HepG2 (cell line): ENCODE data around the gene UBE2L6. TPM values are rescaled to one million over a fixed set of nuclear protein-coding genes. Genes with fewer than 3 reads are reported as not detected.

ENCODE experiments used
- ATAC-seq: fragments of 200-7000 bp; cut with Tn5 transposase; 3 replicates; pipeline ENCODE4 v1.9.1; 2020; ENCODE audit warnings: mild to moderate bottlenecking, moderate library complexity
- BruUV-seq: library from RNA; stranded (reverse); fragments of 400-500 nt; replicated peaks from 2 replicates; lab custom pipeline; 2021; lab: Mats Ljungman, UMichigan
- CTCF ChIA-PET: fragments of 300-600 bp; formaldehyde crosslinking; extraction: SDS; loops from one replicate; lab custom pipeline; 2021; ENCODE audit warnings: low total read pairs, inconsistent platforms, low intra/inter-chr PET ratio; lab: Yijun Ruan, JAX
- POLR2A ChIA-PET: fragments of 350-600 bp; sonication (Branson Sonifier 250); formaldehyde crosslinking; loops from one replicate; lab custom pipeline; 2020; ENCODE audit warnings: antibody characterized with exemption, inconsistent platforms; lab: Yijun Ruan, JAX
- DNase-seq: peaks from one replicate; pipeline ENCODE4 v3.0.0-alpha.2; 2015; ENCODE audit warnings: low spot score
- FAIRE-seq: peaks from 3 replicates; lab custom pipeline; 2011; peaks lifted over from hg19 to GRCh38; lab: Jason Lieb, UNC
- H2AFZ ChIP-seq: one replicate; pipeline ENCODE4 v1.6.1; 2011; ENCODE audit warnings: low read length, inconsistent platforms
- H3K27ac ChIP-seq: fragments of 300-600 bp; 3 replicates; pipeline ENCODE4 v1.8.0; 2011; ENCODE audit warnings: mixed run types, mild to moderate bottlenecking, mixed read lengths, low read length, inconsistent platforms; ENCODE audit not compliant: insufficient read depth; ENCODE audit errors: extremely low read length
- H3K27me3 ChIP-seq, 2 experiments: fragments of 200-600 bp in 1 of 2; 2 replicates in 1 of 2; 3 replicates in 1 of 2; pipeline versions ENCODE4 v1.6.0 to v1.8.0; 2011; ENCODE audit warnings: low read length in 2 of 2, mild to moderate bottlenecking in 2 of 2, moderate library complexity in 2 of 2, inconsistent platforms in 1 of 2; ENCODE audit not compliant: insufficient read depth in 2 of 2, control insufficient read depth in 1 of 2
- H3K36me3 ChIP-seq, 2 experiments: fragments of 200-600 bp in 1 of 2; replicated peaks in 1 of 2; 2 replicates in 1 of 2; 3 replicates in 1 of 2; pipeline versions ENCODE4 v1.5.1 to v1.8.0; 2011; ENCODE audit warnings: low read length in 2 of 2, inconsistent platforms in 1 of 2; ENCODE audit not compliant: insufficient read depth in 2 of 2, control insufficient read depth in 1 of 2
- H3K4me1 ChIP-seq: 2 replicates; pipeline ENCODE4 v1.5.1; 2012; ENCODE audit warnings: low read length, inconsistent platforms; ENCODE audit not compliant: insufficient read depth
- H3K4me2 ChIP-seq: 2 replicates; pipeline ENCODE4 v1.6.0; 2011; ENCODE audit warnings: low read depth, low read length, inconsistent platforms
- H3K4me3 ChIP-seq, 3 experiments: fragments of 200-600 bp in 1 of 3; sonication (generic), shearing (Covaris generic) in 1 of 3; replicated peaks in 1 of 3; 2 replicates each; pipeline ENCODE4 v1.5.1; 2011 to 2016; ENCODE audit warnings: low read length in 3 of 3, inconsistent platforms in 2 of 3, low read depth in 2 of 3, mild to moderate bottlenecking in 2 of 3, control low read depth in 1 of 3, mixed read lengths in 1 of 3; ENCODE audit not compliant: insufficient read depth in 1 of 3
- H3K79me2 ChIP-seq: one replicate; pipeline ENCODE4 v1.6.1; 2011; ENCODE audit warnings: low read length, inconsistent platforms; ENCODE audit not compliant: insufficient read depth
- H3K9ac ChIP-seq: 2 replicates; pipeline ENCODE4 v1.6.0; 2011; ENCODE audit warnings: mild to moderate bottlenecking, low read depth, low read length, inconsistent platforms; ENCODE audit not compliant: insufficient read depth
- H3K9me3 ChIP-seq: 2 replicates; pipeline ENCODE4 v1.5.1; 2012; ENCODE audit warnings: mild to moderate bottlenecking, low read length
- H4K20me1 ChIP-seq: 2 replicates; pipeline ENCODE4 v1.6.0; 2011; ENCODE audit warnings: inconsistent platforms, mild to moderate bottlenecking, low read length, moderate library complexity; ENCODE audit not compliant: insufficient read depth
- ATRX ChIP-seq: sonication (generic); formaldehyde crosslinking; IDR thresholded peaks from 2 replicates; pipeline ENCODE4 v1.4.0; 2020; ENCODE audit warnings: missing genetic modification reagents, borderline replicate concordance
- CBX1 ChIP-seq: IDR thresholded peaks from one replicate; pipeline ENCODE4 v1.6.1; 2016; ENCODE audit warnings: antibody characterized with exemption, low read depth
- HDAC1 ChIP-seq: sonication (generic); formaldehyde crosslinking; IDR thresholded peaks from 2 replicates; pipeline ENCODE4 v1.5.1; 2020; ENCODE audit warnings: mild to moderate bottlenecking, missing genetic modification reagents
- RARA ChIP-seq: IDR thresholded peaks from 2 replicates; pipeline ENCODE4 v1.6.1; 2016; ENCODE audit warnings: missing genetic modification reagents, missing compliant biosample characterization
- SOX6 ChIP-seq, 2 experiments: fragments of 450-650 bp in 1 of 2; sonication (generic) in 1 of 2; formaldehyde crosslinking in 1 of 2; IDR thresholded peaks; 2 replicates each; pipeline versions ENCODE4 v1.4.0 to v1.6.1; 2017 to 2020; ENCODE audit warnings: antibody characterized with exemption in 1 of 2, mild to moderate bottlenecking in 1 of 2, missing genetic modification reagents in 1 of 2
- ZEB1 ChIP-seq: IDR thresholded peaks from 2 replicates; pipeline ENCODE4 v1.6.1; 2012; ENCODE audit warnings: mild to moderate bottlenecking, low read depth, inconsistent platforms; ENCODE audit not compliant: insufficient replicate concordance
- ZFX ChIP-seq: sonication (generic); formaldehyde crosslinking; IDR thresholded peaks from 2 replicates; pipeline ENCODE4 v1.4.0; 2020; ENCODE audit warnings: mild to moderate bottlenecking, low read depth, missing genetic modification reagents, moderate library complexity
- ZNF207 ChIP-seq: fragments of 450-650 bp; IDR thresholded peaks from 2 replicates; pipeline ENCODE4 v1.6.1; 2016; ENCODE audit warnings: antibody characterized with exemption, borderline replicate concordance
- ZNF282 ChIP-seq: fragments of 450-650 bp; IDR thresholded peaks from 2 replicates; pipeline ENCODE4 v1.6.1; 2018; ENCODE audit not compliant: partially characterized antibody
- ZNF367 ChIP-seq: sonication (generic); formaldehyde crosslinking; IDR thresholded peaks from 2 replicates; pipeline ENCODE4 v1.4.0; 2020; ENCODE audit warnings: missing genetic modification reagents, borderline replicate concordance
- WGBS: methylation state at CpG from one replicate; pipeline ENCODE4 v1.1.6; 2017; ENCODE audit warnings: low lambda C conversion rate; 5-methylcytosine and 5-hydroxymethylcytosine counted together
- in situ Hi-C: cut with HindIII; loops from 2 replicates; pipeline ENCODE4 v1.10.0; 2017; ENCODE audit warnings: low pct_unique_long_range_greater_than_20kb; ENCODE audit not compliant: extremely low pct_ligation_motif_present
- intact Hi-C: fragments of 100-400 bp; cut with micrococcal nuclease; formaldehyde crosslinking; loops from one replicate; pipeline ENCODE4 v1.10.0; 2022; ENCODE audit not compliant: unreplicated experiment
- polyA plus RNA-seq, 8 experiments: library from polyadenylated mRNA; depleted of rRNA in 3 of 8; stranded (reverse) in 7 of 8; unstranded in 1 of 8; fragments of >200 nt; fragmentation: Illumina TruSeq in 4 of 8; extraction: Trizol in 4 of 8; gene quantifications; 2 replicates each; pipeline versions ENCODE4 v1.2.1 to v1.2.3, GENCODE V29; 2011 to 2016; ENCODE audit warnings: low read depth in 4 of 8, missing spikeins in 1 of 8, mixed read lengths in 1 of 8; ENCODE audit not compliant: insufficient read depth in 1 of 8
- total RNA-seq, 5 experiments: library from RNA; depleted of rRNA; stranded (reverse); fragments of >200 nt; fragmentation: Illumina TruSeq; extraction: Trizol; gene quantifications; 2 replicates each; pipeline ENCODE4 v1.2.3, GENCODE V29; 2016; ENCODE audit warnings: low read depth in 1 of 5
- TF ChIP-seq, protein P1 (sequence below): sonication (generic); formaldehyde crosslinking; IDR thresholded peaks from 2 replicates; pipeline ENCODE4 v1.5.0; 2020; ENCODE audit warnings: missing genetic modification reagents, mild to moderate bottlenecking, borderline replicate concordance
- TF ChIP-seq, protein P2 (sequence below): sonication (generic); formaldehyde crosslinking; conservative IDR thresholded peaks from 2 replicates; pipeline ENCODE4 v1.4.0; 2020; ENCODE audit warnings: missing genetic modification reagents
- TF ChIP-seq, protein P3 (sequence below): sonication (generic); formaldehyde crosslinking; IDR thresholded peaks from 2 replicates; pipeline ENCODE4 v1.4.0; 2020; ENCODE audit warnings: missing genetic modification reagents

UBE2L6 gene
- total and polyA plus RNA-seq, 2 of the 13 experiments (the other 11 are each of a cell fraction or from before 2014, with no cell fraction given) = 30.3 to 30.4 TPM

DNA sequence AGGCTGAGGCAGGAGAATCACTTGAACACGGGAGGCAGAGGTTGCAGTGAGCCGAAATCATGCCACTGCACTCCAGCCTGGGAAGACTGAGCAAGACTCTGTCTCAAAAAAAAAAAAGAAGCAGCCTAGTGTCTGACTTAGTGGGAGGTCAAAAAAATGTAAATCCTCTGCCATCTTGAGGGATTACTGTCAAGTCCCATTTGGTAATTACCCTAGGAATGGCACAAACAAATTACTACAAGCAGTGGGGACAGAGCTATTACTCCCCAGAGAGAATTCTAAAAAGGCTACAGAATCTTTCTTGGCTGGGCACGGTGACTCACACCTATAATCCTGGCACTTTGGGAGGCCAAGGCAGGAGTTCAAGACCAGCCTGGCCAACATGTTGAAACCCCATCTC, 33.8 kb upstream of the UBE2L6 start:
- TF ChIP-seq ZNF282 (no peak), HDAC1 (CRISPR knock-in tag) (no peak), ZNF207 (no peak), ATRX (no peak), ZEB1 (no peak), SOX6 (IDR thresholded peaks at IDR 0.05) (no peak), SOX6 (CRISPR knock-in tag; IDR thresholded peaks at IDR 0.05) (no peak), RARA (CRISPR knock-in tag) (no peak), CBX1 (no peak), ZNF367 (CRISPR knock-in tag) (no peak), ZFX (CRISPR knock-in tag) (no peak)
- TF ChIP-seq, protein P1, sequence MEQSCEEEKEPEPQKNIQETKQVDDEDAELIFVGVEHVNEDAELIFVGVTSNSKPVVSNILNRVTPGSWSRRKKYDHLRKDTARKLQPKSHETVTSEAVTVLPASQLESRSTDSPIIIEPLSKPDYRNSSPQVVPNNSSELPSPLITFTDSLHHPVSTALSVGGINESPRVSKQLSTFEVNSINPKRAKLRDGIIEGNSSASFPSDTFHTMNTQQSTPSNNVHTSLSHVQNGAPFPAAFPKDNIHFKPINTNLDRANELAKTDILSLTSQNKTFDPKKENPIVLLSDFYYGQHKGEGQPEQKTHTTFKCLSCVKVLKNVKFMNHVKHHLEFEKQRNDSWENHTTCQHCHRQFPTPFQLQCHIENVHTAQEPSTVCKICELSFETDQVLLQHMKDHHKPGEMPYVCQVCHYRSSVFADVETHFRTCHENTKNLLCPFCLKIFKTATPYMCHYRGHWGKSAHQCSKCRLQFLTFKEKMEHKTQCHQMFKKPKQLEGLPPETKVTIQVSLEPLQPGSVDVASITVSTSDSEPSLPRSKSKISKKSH (CRISPR knock-in tag) = no peak
- TF ChIP-seq, protein P2, sequence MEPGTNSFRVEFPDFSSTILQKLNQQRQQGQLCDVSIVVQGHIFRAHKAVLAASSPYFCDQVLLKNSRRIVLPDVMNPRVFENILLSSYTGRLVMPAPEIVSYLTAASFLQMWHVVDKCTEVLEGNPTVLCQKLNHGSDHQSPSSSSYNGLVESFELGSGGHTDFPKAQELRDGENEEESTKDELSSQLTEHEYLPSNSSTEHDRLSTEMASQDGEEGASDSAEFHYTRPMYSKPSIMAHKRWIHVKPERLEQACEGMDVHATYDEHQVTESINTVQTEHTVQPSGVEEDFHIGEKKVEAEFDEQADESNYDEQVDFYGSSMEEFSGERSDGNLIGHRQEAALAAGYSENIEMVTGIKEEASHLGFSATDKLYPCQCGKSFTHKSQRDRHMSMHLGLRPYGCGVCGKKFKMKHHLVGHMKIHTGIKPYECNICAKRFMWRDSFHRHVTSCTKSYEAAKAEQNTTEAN = no peak
- TF ChIP-seq, protein P3, sequence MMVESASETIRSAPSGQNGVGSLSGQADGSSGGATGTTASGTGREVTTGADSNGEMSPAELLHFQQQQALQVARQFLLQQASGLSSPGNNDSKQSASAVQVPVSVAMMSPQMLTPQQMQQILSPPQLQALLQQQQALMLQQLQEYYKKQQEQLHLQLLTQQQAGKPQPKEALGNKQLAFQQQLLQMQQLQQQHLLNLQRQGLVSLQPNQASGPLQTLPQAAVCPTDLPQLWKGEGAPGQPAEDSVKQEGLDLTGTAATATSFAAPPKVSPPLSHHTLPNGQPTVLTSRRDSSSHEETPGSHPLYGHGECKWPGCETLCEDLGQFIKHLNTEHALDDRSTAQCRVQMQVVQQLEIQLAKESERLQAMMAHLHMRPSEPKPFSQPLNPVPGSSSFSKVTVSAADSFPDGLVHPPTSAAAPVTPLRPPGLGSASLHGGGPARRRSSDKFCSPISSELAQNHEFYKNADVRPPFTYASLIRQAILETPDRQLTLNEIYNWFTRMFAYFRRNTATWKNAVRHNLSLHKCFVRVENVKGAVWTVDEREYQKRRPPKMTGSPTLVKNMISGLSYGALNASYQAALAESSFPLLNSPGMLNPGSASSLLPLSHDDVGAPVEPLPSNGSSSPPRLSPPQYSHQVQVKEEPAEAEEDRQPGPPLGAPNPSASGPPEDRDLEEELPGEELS = no peak
- peaks cover 27% of the 10 kb centered on the region for H3K4me1 ChIP-seq
- H3K27ac ChIP-seq = no peak overlapping the region
- no TSS peak for BruUV-seq
- H3K4me3 ChIP-seq = no peak overlapping the region
- DNase-seq (no peak), ATAC-seq (no peak), FAIRE-seq (no peak)
- H3K9ac ChIP-seq = no peak overlapping the region
- 76% methylated on average over 3 of the region's 3 CpGs for WGBS
- H4K20me1 ChIP-seq = no peaks in the 10 kb centered on the region
- in situ Hi-C loops = no loop called here
- no peaks in the 10 kb centered on the region for H3K79me2 ChIP-seq
- H3K36me3 ChIP-seq = no peaks in the 10 kb centered on the region
- no peak overlapping the region for H2AFZ ChIP-seq
- H3K9me3 ChIP-seq = no peaks in the 10 kb centered on the region
- POLR2A ChIA-PET = no interaction called here
- H3K27me3 ChIP-seq = peaks cover 0 to 4% of the 10 kb centered on the region in 2 experiments; a peak in 1 of 5 replicates
- intact Hi-C loops = no loop called here
- no peak overlapping the region for H3K4me2 ChIP-seq
- CTCF ChIA-PET = no interaction called here
